GM12864 (cell line): ENCODE data around the gene WDR45.
A peak's percentile ranks its signal among the peaks of the same experiment; 100 is the strongest.

Experiments used
- DNase-seq: peaks from one replicate; pipeline ENCODE4 v3.0.0-alpha.2; 2011; ENCODE audit warnings: low read depth
- H3K4me3 ChIP-seq: 2 replicates; pipeline ENCODE4 v1.5.1; 2011; ENCODE audit warnings: mild to moderate bottlenecking, low read depth, low read length, control low read depth
- CTCF ChIP-seq: IDR thresholded peaks from 2 replicates; pipeline ENCODE4 v1.5.1; 2011; ENCODE audit warnings: low read depth, mild to moderate bottlenecking, moderate library complexity, low read length, control low read depth, inconsistent platforms; ENCODE audit errors: missing control alignments

The WDR45 gene

GRCh38 chrX:49102190-49102589 is 22.5 kb upstream of the WDR45 start:
- no peak overlapping the region for H3K4me3 ChIP-seq
- DNase-seq = no peak
- no peak for TF ChIP-seq CTCF

DNA sequence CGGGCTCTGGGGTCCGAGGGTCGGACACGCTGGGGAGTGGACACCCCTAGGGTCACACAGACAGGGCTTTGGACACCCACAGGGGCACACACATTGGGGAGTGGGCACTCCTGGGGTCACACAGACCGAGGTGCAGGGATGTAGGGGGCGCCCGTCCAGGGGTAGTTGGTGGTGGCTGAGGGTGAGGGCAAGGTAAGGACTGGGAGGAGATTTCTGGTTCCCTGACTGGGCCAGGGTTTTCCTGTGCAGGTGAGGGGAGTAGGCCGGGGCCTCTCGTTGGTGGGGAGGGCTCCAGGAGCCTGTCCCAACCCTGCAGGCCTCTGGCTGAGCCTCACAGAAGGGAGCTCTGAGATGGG is 21.9 kb upstream of the WDR45 start:
- no peak for DNase-seq
- no peak for TF ChIP-seq CTCF
- H3K4me3 ChIP-seq = peak overlapping the region; percentile 64

DNA sequence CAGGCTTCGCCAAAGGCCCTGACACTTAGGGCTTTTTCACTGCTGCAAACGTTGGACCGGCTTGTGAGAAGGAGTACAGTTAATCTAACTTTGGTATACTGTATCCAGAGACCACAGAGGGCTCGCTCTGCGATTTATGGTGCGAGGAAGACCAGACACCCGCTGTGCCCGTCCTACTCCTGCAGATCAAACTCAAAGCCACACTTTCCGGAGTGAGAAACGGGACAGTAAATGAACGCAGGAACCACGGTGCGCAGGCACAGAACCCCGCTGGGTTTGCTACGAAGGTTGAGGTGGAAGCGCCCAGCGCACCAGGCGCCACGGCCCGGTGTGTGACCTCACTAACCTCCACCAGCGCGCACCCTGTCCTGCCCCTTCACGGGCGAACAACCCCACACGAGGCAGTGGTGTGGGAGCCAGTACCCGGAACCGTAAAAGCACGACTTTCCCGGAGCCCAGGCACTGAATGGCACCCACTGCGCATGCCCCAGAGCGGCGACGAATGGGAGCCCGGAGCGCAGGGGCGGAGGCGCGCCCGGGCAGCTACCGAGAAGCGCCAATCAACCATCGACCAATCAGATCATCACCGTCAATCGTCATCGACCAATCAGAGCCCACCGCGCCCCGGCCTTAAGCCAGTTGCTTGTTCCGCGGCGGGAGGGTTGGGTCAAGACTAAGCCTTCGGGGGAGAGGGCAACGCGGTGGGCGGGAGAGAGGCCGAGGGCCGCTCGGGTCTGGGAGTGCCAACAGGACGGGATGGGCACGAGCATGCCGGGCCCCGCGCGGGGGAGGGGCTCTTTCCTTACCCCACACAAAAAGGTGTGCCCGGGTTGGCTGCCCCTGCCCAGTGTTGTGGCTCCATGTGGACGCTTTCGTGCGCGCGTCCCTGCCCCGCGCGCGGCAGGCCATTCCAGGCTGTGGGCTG is 21.3 kb upstream of the WDR45 start:
- H3K4me3 ChIP-seq = peak overlapping the region; percentile 64
- DNase-seq = peak; percentile 83
- no peak for TF ChIP-seq CTCF

GRCh38 chrX:49096419-49096818 is 16.7 kb upstream of the WDR45 start:
- no peak for TF ChIP-seq CTCF
- no peak for DNase-seq
- H3K4me3 ChIP-seq = no peak overlapping the region

- no peak for DNase-seq
- no peak overlapping the region for H3K4me3 ChIP-seq
- no peak for TF ChIP-seq CTCF
Measured at GRCh38 chrX:49089553-49089952, 9.9 kb upstream of the WDR45 start.

- TF ChIP-seq CTCF = no peak
- DNase-seq = no peak
- H3K4me3 ChIP-seq = no peak overlapping the region
Measured at GRCh38 chrX:49082271-49082871, 2.7 kb upstream of the WDR45 start.
